Bone marrow (tissue), 2 donors: ENCODE results near the gene ANP32E.
"Not testable (repeated sequence)": the region's sequence is repeated elsewhere in the genome, so short reads cannot be mapped to it uniquely, and the experiment has no call there.

ENCODE experiments used
- DNase-seq, 2 donors: peaks; one replicate each; lab custom pipeline; 2025; lab: John Stamatoyannopoulos, UW

The ANP32E gene

GRCh38 chr1:150256554-150257341, 20.8 kb upstream of the ANP32E start:
- no peak for DNase-seq

- no peak for DNase-seq
Observed at GRCh38 chr1:150256198-150256553, 20.3 kb upstream of the ANP32E start.

GRCh38 chr1:150249936-150250335, 14.0 kb upstream of the ANP32E start:
- DNase-seq = no peak

DNA sequence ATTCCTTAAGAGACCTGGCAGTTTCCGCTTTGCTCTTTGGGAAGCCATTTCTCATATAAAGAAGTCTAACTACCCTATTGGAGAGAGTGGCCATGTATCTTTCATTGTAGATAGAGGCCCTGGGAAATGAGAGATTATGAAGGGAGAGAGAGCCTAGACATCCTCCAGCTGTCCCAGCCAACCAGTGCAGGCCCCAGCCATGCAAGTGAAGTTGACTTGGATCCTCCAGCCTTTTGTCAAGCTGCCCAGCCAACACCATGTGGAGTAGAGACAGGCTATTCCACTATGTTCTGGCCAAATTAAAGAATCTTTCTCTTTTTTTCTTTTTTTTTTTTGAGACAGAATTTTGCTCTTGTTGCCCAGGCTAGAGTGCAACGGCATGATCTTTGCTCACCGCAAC, 7.1 kb upstream of the ANP32E start:
- no peak for DNase-seq

GRCh38 chr1:150237746-150238145, 1.8 kb upstream of the ANP32E start:
- no peak for DNase-seq

DNA sequence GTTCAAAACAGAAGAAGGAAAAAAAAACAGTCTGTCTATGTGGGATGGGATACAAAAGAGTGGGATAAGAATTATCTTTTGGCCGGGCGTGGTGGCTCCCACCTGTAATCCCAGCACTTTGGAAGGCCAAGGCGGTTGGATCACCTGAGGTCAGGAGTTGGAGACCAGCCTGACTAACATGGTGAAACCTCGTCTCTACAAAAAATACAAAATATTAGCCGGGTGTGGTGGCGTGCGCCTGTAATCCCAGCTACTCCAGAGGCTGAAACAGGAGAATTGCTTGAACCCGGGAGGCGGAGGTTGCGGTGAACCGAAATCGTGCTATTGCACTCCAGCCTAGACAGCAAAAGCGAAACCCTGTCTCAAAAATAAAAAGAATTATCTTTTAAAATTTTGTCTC, 1.3 kb upstream of the ANP32E start:
- not testable (repeated sequence) for DNase-seq

DNA sequence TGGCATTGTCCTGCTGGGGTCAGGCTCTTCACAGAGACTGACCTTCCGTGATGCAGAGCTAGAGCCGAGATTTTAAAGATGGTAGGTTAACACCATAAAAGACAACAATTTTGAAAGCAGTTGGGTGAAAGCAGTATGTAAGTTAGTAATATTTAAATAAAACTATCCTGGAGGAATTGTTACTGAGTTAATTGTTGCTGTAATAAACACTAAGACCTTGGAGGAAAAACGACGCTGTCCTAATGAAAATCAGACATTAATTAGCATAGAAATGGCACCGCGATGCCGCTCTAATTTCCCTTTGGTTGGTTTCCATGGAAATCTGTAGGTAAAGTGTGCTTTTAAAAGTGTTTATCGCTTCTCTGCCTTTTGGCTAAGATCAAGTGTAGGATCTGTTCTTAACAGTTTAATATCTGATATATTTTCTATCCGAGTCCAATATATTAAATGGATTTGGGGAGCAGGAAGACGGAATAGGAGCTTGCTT, 745 bp upstream of the ANP32E start:
- DNase-seq = no peak

- DNase-seq = no peak
Observed at GRCh38 chr1:150235294-150235851, 539 bp downstream of the ANP32E start.

GRCh38 chr1:150234566-150235293, 1.2 kb downstream of the ANP32E start:
- DNase-seq = peak; percentile 55 to 73

GRCh38 chr1:150234309-150234565, 1.7 kb downstream of the ANP32E start:
- no peak for DNase-seq

DNA sequence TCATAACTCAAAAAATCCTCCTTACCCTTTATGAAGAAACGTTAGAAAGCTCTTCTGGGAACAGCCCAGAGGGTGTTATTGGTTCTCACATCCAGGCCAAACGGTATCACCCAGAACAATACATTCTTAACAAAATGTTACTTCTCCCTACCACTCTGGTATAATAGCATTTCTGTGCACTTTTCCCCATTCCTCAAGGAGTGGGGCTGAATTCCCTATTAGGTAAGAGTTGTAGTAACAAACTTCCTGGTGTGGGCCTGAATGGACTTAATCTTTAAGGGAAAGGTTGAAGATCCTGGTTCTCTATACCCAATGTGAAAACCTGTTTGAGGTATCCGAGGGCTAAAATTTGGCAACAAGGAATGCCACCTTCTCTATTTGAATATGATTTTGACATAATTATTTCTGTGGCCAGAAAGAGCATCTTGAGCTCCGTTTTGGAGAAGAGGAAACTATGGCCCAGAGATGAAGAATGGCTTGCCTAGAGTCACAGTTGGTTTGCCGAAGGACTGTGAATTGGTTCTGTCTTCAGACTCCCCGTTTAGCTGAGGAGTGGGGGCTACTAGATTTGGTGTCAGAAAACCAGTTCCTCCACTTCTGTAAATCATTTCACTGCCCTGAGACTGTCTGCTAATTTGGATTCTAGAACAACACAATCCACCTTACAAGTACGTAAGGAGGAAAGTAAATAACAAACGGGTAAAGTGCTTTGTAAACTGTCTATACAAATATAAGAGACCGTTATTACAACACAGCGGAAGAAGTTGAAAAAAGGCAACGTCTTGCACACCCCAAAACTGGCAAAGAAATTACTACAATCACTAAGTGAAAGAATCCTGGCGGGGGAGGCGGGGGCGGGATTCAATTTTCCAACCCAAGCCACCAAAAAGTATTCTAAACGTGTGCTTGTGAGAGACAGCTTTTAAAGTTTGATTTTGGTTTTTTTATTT, 2.3 kb downstream of the ANP32E start:
- DNase-seq = peak in 1 of 2 donors; percentile 38

GRCh38 chr1:150232921-150233320, 3.0 kb downstream of the ANP32E start:
- not testable (repeated sequence) for DNase-seq

DNA sequence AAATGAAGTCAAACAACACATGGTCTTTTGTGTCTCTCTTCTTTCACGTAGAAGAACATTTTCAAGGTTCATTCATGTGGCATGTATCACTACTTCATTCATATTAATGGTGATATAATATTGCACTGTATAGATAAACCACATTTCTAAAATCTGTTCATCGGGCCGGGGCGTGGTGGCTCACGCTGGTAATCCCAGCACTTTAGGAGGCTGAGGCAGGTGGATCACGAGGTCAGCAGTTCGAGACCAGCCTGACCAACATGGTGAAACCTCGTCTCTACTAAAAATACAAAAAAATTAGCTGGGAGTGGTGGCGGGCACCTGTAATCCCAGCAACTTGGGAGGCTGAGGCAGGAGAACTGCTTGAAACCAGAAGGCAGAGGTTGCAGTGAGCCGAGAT, 7.7 kb downstream of the ANP32E start:
- not testable (repeated sequence) for DNase-seq

DNA sequence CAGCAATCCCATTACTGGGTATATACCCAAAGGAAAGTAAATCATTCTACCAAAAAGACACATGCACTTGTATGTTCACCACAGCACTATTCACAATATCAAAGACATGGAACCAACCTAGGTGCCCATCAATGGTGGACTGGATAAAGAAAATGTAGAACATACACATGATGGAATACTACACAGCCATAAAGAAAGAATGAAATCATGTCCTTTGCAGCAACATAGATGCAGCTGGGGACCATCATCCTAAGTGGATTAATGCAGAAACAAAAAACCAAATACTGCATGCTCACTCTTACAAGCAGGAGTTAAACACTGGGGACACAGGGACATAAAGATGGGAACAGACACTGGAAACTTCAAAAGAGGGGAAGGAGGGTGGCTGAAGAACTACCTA, 8.7 kb downstream of the ANP32E start:
- DNase-seq = no peak

GRCh38 chr1:150226486-150226885, 9.4 kb downstream of the ANP32E start:
- DNase-seq = no peak

DNA sequence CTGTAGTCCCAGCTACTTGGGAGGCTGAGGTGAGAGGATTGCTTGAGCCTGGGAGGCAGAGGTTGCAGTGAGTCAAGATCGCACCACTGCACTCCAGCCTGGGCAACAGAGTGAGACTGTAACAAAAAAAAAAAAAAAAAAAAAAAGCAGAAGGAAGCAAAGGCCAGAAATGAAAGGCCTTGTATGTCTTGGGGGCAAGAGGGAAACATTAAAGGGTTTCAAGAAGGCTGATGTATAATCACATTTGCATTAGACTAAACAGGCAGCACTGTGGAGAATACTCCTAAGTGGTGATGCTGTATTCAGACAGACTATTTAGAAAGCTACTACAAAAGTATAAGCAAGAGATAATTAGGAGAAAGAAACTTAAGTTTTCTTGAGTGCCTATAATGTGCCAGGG, 10.4 kb downstream of the ANP32E start:
- DNase-seq = no peak

DNA sequence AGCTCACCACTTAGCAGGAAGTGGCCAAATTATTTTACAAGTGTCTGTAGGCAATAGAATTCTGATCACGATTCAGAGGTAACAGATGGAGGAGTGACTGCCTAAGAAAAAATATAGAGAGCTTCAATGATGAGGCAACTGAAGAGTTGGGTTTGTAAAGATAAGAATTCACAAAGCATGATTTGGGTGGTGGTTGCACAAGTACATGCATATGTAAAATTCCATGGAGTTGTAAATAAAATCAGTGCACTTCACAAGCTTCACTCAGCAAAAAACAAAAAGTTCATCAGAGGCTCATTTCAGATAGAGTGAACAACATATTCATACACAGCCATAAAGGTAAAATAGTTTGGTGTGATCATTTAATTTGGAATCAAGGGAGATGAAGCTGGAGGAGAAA, 10.9 kb downstream of the ANP32E start:
- no peak for DNase-seq

- DNase-seq = no peak
Observed at GRCh38 chr1:150221552-150221951, 14.4 kb downstream of the ANP32E start.

DNA sequence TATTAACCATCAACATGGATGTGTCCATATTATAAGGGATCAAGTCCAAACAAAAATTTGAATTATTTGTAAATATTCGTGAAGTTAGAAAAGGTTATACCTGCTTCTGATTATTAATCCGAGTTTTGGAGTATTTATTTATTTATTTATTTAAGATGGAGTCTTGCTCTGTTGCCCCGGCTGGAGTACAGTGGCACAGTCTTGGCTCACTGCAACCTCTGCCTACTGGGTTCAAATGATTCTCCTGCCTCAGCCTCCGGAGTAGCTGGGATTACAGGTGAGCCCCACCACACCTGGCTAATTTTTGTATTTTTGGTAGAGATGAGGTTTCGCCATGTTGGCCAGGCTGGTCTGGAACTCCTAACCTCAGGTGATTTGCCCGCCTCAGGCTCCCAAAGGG, 20.1 kb downstream of the ANP32E start:
- DNase-seq = not testable (repeated sequence)

GRCh38 chr1:150214099-150214756, 21.7 kb downstream of the ANP32E start:
- not testable (repeated sequence) for DNase-seq
